CD4-positive, alpha-beta T cell treated with Interleukin-10 for 1 hour (primary cell): ENCODE measurements around the gene YIF1B.
A peak's percentile ranks its signal among the peaks of the same experiment; 100 is the strongest.
"Not testable (repeated sequence)": the region's sequence is repeated elsewhere in the genome, so short reads cannot be mapped to it uniquely, and the experiment has no call there.

Experiments used
- DNase-seq: peaks from one replicate; pipeline ENCODE4 v3.0.0-alpha.2; 2020

The YIF1B gene

GRCh38 chr19:38315657-38316476 is at the start of gene YIF1B:
TSS of gene YIF1B (minus strand) at chr19:38315947. CDS start at chr19:38315917, 30 bp downstream.
- DNase-seq = peak; percentile 97

GRCh38 chr19:38362946-38363688 is 47.4 kb upstream of the YIF1B start:
- not testable (repeated sequence) for DNase-seq

GRCh38 chr19:38362076-38362945 is 46.6 kb upstream of the YIF1B start:
- DNase-seq = peak; percentile 80

GRCh38 chr19:38361633-38362075 is 45.9 kb upstream of the YIF1B start:
- DNase-seq = peak; percentile 68

- no peak for DNase-seq
These were observed 45.3 kb upstream of the YIF1B start for GRCh38 chr19:38360839-38361631.

GRCh38 chr19:38360351-38360750 is 44.6 kb upstream of the YIF1B start:
- no peak for DNase-seq

- DNase-seq = no peak
These were observed 43.7 kb upstream of the YIF1B start for GRCh38 chr19:38359242-38360021.

- no peak for DNase-seq
These were observed 42.3 kb upstream of the YIF1B start for GRCh38 chr19:38358071-38358470.

- no peak for DNase-seq
These were observed 40.3 kb upstream of the YIF1B start for GRCh38 chr19:38355728-38356725.

- DNase-seq = no peak
These were observed 36.9 kb upstream of the YIF1B start for GRCh38 chr19:38352611-38353010.

GRCh38 chr19:38351865-38352395 is 36.2 kb upstream of the YIF1B start:
- no peak for DNase-seq

GRCh38 chr19:38350883-38351282 is 35.1 kb upstream of the YIF1B start:
- no peak for DNase-seq

GRCh38 chr19:38346837-38347236 is 31.1 kb upstream of the YIF1B start:
- no peak for DNase-seq

- DNase-seq = no peak
These were observed 25.2 kb upstream of the YIF1B start for GRCh38 chr19:38340927-38341326.

- DNase-seq = not testable (repeated sequence)
These were observed 23.3 kb upstream of the YIF1B start for GRCh38 chr19:38339011-38339410.

GRCh38 chr19:38337360-38337653 is 21.6 kb upstream of the YIF1B start:
- DNase-seq = no peak

GRCh38 chr19:38336638-38337359 is 21.1 kb upstream of the YIF1B start:
- DNase-seq = peak; percentile 97

GRCh38 chr19:38335949-38336637 is 20.3 kb upstream of the YIF1B start:
- peak; percentile 95 for DNase-seq

GRCh38 chr19:38333245-38333644 is 17.5 kb upstream of the YIF1B start:
- DNase-seq = no peak
